ENCODE measurements around the gene ENTPD6.
A peak's percentile ranks its signal among the peaks of the same experiment; 100 is the strongest.

Gene ENTPD6

DNA sequence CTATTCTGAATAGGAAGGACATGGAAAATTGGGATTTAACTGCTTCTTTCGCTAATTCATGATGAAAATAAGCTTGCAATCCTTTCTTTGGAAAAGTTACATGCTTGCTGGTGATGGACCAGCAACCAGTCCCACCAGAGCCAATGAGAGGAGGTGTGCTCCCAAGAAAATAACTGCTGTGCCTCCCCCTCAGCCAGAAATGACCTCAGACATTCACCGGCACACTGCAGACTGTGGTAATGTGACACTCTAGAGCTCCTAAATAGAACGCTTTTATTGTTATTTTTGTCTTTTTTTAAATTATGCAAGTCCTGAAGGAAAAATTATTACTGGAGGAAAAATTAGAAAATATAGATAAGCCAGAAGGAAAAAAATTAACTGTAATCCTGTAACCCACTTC, 55.0 kb downstream of the ENTPD6 start:
- no peak for DNase-seq
- TF ChIP-seq, protein P1, sequence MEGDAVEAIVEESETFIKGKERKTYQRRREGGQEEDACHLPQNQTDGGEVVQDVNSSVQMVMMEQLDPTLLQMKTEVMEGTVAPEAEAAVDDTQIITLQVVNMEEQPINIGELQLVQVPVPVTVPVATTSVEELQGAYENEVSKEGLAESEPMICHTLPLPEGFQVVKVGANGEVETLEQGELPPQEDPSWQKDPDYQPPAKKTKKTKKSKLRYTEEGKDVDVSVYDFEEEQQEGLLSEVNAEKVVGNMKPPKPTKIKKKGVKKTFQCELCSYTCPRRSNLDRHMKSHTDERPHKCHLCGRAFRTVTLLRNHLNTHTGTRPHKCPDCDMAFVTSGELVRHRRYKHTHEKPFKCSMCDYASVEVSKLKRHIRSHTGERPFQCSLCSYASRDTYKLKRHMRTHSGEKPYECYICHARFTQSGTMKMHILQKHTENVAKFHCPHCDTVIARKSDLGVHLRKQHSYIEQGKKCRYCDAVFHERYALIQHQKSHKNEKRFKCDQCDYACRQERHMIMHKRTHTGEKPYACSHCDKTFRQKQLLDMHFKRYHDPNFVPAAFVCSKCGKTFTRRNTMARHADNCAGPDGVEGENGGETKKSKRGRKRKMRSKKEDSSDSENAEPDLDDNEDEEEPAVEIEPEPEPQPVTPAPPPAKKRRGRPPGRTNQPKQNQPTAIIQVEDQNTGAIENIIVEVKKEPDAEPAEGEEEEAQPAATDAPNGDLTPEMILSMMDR (IDR thresholded peaks at IDR 0.05) = no peak
- Mint-ChIP-seq H3K4me1 (peaks cover 73% of the 10 kb centered on the region), H3K27ac (no peak overlapping the region), H3K9me3 (no peaks in the 10 kb centered on the region), H3K27me3 (ENCODE audit: low read depth, poor library complexity) (peaks cover 10% of the 10 kb centered on the region), H3K36me3 (ENCODE audit: low read depth) (peaks cover 17% of the 10 kb centered on the region), H3K4me3 (peak overlapping the region; percentile 98)

DNA sequence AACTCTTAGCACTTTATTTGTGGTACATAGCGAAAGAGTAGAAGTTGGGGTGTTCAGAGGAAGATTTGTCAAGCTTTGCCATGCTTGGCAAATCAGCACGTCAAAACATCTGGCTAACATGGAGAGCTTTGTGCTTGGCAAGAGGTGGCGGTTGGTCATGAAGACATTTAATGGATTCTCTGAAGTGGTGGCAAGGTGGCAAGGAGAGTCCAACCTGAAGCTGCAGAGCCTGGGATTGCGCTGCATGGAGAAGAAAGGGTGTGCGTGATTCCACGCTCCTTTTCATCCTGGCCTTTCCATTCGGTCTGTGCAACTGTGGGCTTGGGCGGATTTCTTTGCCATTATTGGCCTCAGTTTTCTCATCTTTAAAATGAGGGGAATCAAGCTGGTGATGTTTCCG, 55.5 kb downstream of the ENTPD6 start:
- H3K4me3 Mint-ChIP-seq = peak overlapping the region; percentile 98
- no peak overlapping the region for H3K27ac Mint-ChIP-seq
- H3K36me3 Mint-ChIP-seq (ENCODE audit: low read depth) = peaks cover 19% of the 10 kb centered on the region
- no peaks in the 10 kb centered on the region for H3K9me3 Mint-ChIP-seq
- TF ChIP-seq, protein P1 (IDR thresholded peaks at IDR 0.05) = no peak
- DNase-seq = no peak
- H3K4me1 Mint-ChIP-seq = peaks cover 70% of the 10 kb centered on the region
- H3K27me3 Mint-ChIP-seq (ENCODE audit: low read depth, poor library complexity) = peaks cover 9% of the 10 kb centered on the region

GRCh38 chr20:25251558-25251957, 56.0 kb downstream of the ENTPD6 start:
- H3K27me3 Mint-ChIP-seq (ENCODE audit: low read depth, poor library complexity) = peaks cover 4% of the 10 kb centered on the region
- peaks cover 65% of the 10 kb centered on the region for H3K4me1 Mint-ChIP-seq
- H3K27ac Mint-ChIP-seq = no peak overlapping the region
- H3K4me3 Mint-ChIP-seq = no peak overlapping the region
- H3K36me3 Mint-ChIP-seq (ENCODE audit: low read depth) = peaks cover 24% of the 10 kb centered on the region
- DNase-seq = no peak
- TF ChIP-seq, protein P1 (IDR thresholded peaks at IDR 0.05) = no peak
- no peaks in the 10 kb centered on the region for H3K9me3 Mint-ChIP-seq

GRCh38 chr20:25252230-25252651, 56.7 kb downstream of the ENTPD6 start:
- Mint-ChIP-seq H3K9me3 (no peaks in the 10 kb centered on the region), H3K27ac (no peak overlapping the region), H3K4me3 (no peak overlapping the region), H3K4me1 (peaks cover 58% of the 10 kb centered on the region), H3K36me3 (ENCODE audit: low read depth) (peaks cover 27% of the 10 kb centered on the region), H3K27me3 (ENCODE audit: low read depth, poor library complexity) (peaks cover 2% of the 10 kb centered on the region)
- TF ChIP-seq, protein P1 (IDR thresholded peaks at IDR 0.05) = no peak
- DNase-seq = no peak

DNA sequence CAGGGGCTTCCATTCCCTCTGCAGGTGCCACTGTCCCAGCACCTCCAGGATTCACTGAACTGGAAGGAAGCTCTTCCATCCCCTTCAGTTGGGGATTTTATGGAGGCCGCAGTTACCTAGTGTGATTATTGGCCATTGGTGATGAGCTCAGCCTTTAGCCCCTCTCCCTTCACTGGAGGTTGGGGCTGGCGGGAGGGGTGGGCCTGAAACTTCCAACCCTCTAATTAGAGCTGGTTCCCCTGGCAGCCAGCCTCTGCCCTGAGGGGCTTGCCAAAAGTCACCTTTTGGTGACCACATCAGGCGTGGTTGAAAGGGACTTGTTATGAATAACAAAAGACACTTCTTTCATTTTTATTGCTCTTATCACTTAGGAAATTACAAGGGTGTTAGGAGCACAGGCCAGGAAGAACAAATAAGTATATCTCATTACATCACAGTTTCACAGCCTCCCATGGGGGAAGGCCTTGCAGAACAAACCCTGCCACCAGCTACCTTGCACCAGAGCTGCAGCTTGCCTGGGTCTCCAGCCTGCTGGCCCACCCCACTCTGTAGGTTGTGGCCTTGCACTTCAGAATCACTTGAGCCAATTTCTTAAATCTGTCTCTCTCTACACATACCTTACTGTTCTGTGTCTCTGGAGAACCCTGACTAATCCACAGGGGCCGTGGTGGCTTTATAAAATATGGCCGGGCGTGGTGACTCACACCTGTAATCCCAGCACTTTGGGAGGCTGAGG, 57.3 kb downstream of the ENTPD6 start:
- no peak overlapping the region for H3K27ac Mint-ChIP-seq
- no peak for DNase-seq
- H3K9me3 Mint-ChIP-seq = no peaks in the 10 kb centered on the region
- no peak overlapping the region for H3K4me3 Mint-ChIP-seq
- TF ChIP-seq, protein P1 (IDR thresholded peaks at IDR 0.05) = no peak
- H3K36me3 Mint-ChIP-seq (ENCODE audit: low read depth) = peaks cover 31% of the 10 kb centered on the region
- peaks cover 2% of the 10 kb centered on the region for H3K27me3 Mint-ChIP-seq (ENCODE audit: low read depth, poor library complexity)
- H3K4me1 Mint-ChIP-seq = peaks cover 57% of the 10 kb centered on the region
